ENCODE data around the gene TSHZ2. TPM values are rescaled to one million over a fixed set of nuclear protein-coding genes. Genes with fewer than 3 reads are reported as not detected.

TSHZ2 gene
- total and polyA plus RNA-seq, 11 donors: 1.8 to 12.1 (median 3.7) TPM

DNA sequence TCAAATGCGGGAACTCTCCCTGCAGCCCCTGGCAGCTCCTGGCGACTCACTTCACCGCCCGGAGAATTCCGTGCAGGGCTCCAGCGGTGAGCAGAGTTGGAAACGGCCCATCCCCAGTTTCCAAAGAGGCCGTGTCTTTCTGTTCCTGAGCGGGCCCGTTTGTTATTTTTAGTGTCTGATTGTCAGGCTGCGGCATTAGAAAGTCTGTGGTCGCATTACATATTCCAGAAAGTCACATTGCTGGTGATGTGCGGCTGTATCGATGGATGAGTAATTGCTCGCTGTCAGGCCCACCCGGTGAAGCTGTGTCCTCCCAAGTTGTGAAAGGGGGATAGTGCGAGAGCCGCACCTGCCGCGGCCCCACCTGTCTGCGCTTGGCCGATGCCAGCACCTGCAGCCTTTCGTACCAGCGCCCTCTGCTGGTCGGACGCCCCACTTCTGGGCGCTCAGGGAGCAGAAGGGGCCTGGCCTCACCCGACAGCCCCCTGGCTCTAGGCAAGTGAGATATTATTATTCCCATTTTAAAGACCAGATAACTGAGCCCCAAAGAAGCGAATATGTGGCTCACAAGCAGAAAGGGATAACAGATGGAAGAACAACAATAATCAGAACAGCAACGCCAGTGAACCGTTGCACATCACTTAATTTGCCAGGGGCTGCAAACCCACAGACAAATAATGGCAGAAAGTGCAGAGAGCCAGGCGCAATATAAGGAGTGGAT lies 244.9 kb downstream of the TSHZ2 start:
- Histone ChIP-seq H3K27ac (no peak overlapping the region), H3K27me3 (peaks cover 0 to 10% (median 0%) of the 10 kb centered on the region in 9 donors), H3K9me3 (peaks cover 0 to 6% (median 0%) of the 10 kb centered on the region in 12 donors), H3K4me1 (peaks cover 0 to 8% (median 5%) of the 10 kb centered on the region in 12 donors), H3K4me3 (peak overlapping the region in 9 of 12 donors; percentile 5 to 32 (median 24)), H3K36me3 (no peaks in the 10 kb centered on the region)
- WGBS, 4 donors: 15 to 22% (median 16%) methylated on average over 22 to 32 of the region's 32 CpGs
- intact Hi-C loops (cut with DNase I): loop anchor here in 5 of 10 donors (2.0 to 10.0 kb wide), 6 partner anchors 245 to 905 kb away; partner anchors contain the start of gene TSHZ2 (in 1 of the 5)
- no peak for TF ChIP-seq POLR2A (IDR thresholded peaks at IDR 0.05)
- TF ChIP-seq, protein P1, sequence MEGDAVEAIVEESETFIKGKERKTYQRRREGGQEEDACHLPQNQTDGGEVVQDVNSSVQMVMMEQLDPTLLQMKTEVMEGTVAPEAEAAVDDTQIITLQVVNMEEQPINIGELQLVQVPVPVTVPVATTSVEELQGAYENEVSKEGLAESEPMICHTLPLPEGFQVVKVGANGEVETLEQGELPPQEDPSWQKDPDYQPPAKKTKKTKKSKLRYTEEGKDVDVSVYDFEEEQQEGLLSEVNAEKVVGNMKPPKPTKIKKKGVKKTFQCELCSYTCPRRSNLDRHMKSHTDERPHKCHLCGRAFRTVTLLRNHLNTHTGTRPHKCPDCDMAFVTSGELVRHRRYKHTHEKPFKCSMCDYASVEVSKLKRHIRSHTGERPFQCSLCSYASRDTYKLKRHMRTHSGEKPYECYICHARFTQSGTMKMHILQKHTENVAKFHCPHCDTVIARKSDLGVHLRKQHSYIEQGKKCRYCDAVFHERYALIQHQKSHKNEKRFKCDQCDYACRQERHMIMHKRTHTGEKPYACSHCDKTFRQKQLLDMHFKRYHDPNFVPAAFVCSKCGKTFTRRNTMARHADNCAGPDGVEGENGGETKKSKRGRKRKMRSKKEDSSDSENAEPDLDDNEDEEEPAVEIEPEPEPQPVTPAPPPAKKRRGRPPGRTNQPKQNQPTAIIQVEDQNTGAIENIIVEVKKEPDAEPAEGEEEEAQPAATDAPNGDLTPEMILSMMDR (IDR thresholded peaks at IDR 0.05): peak; percentile 80 to 94 (median 88)
- DNase-seq (peak; percentile 46 to 84 (median 64)), ATAC-seq (peak in 3 of 4 donors; percentile 81 to 84 (median 82))

DNA sequence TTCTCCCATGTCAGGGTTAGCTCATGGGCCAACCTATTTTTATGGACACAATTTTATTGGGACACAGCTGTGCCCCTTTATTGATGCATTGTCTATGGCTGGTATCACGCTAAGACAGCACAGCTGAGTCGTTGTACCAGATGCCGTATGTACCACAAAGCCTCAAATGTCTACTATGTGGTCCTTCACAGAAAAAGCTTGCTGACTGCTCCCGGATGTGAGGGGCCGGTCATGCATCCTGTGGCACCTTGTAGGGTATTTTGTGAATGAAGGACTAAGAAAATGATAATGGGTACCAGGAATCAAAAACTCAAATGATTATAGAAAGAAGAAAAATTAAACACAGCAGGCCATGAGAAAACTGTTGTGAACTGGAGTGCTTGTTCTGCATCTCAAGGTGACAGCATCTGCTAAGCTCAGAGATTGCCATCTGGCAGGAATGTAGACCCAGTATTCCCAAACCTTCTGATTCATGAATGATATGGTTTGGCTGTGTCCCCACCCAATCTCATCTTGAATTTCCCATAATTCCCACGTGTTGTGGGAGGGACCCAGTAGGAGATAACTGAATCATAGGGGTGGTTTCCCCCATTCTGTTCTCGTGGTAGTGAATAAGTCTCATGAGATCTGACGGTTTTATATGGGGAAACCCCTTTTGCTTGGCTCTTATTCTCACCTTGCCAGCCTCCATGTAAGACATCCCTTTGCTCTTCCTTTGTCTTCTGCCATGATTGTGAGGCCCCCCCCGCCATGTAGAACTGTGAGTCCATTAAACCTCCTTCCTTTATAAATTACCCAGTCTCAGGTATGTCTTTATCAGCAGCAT lies 248.5 kb downstream of the TSHZ2 start:
- intact Hi-C loops (cut with DNase I): loop anchor here in 1 of 10 donors (10.0 kb wide), 1 partner anchor 324 kb away; no protein-coding TSS in a partner anchor
- TF ChIP-seq, protein P1 (IDR thresholded peaks at IDR 0.05): no peak
- no peak for TF ChIP-seq POLR2A (IDR thresholded peaks at IDR 0.05)
- peaks cover 0 to 10% (median 0%) of the 10 kb centered on the region in 9 donors for H3K27me3 ChIP-seq
- no peak overlapping the region for H3K27ac ChIP-seq
- no peak for ATAC-seq
- no peaks in the 10 kb centered on the region for H3K36me3 ChIP-seq
- H3K4me1 ChIP-seq: peaks cover 0 to 8% (median 5%) of the 10 kb centered on the region in 12 donors
- peaks cover 0 to 6% (median 0%) of the 10 kb centered on the region in 12 donors for H3K9me3 ChIP-seq
- H3K4me3 ChIP-seq: no peak overlapping the region
- WGBS, 4 donors: 75 to 86% (median 83%) methylated on average over 9 of the region's 9 CpGs
- no peak for DNase-seq

DNA sequence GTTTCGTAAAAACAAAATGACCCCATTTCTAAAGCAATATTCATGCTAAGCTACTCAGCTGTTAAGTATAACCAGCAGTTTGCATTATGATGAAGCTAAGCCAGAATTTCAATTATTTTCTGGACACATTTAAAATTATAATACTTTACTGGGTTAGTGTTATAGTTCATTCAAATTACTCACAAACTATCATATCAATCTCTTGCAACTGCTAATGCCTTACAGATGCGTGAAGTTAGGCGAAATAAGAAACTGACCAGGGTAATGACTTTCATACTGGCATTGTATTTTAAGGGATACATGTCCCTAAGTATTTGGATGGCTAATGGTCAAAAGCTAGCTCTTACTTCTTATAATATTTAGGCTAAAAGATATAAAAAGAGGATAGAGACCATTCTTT lies 249.6 kb downstream of the TSHZ2 start:
- 91 to 98% (median 96%) methylated on average over 3 of the region's 3 CpGs for WGBS, 4 donors
- no peaks in the 10 kb centered on the region for H3K36me3 ChIP-seq
- H3K4me3 ChIP-seq: no peak overlapping the region
- peaks cover 0 to 6% (median 0%) of the 10 kb centered on the region in 12 donors for H3K9me3 ChIP-seq
- DNase-seq (no peak), ATAC-seq (no peak)
- peaks cover 0 to 4% (median 0%) of the 10 kb centered on the region in 9 donors for H3K27me3 ChIP-seq
- intact Hi-C loops (cut with DNase I): loop anchor here in 1 of 10 donors (10.0 kb wide), 1 partner anchor 323 kb away; no protein-coding TSS in a partner anchor
- H3K27ac ChIP-seq: no peak overlapping the region
- TF ChIP-seq, protein P1 (IDR thresholded peaks at IDR 0.05): no peak
- no peak for TF ChIP-seq POLR2A (IDR thresholded peaks at IDR 0.05)
- H3K4me1 ChIP-seq: peaks cover 0 to 5% (median 3%) of the 10 kb centered on the region in 12 donors

Measured in heart left ventricle (tissue), 16 donors.